H1 (cell line): ENCODE measurements around the gene ROR1. TPM values are rescaled to one million over a fixed set of nuclear protein-coding genes. Genes with fewer than 3 reads are reported as not detected.

ENCODE experiments used
- CTCF ChIA-PET: fragments of 300-600 bp; sonication (Branson Sonifier 250); formaldehyde crosslinking; loops from one replicate; lab custom pipeline; 2021; ENCODE audit not compliant: partially characterized antibody; lab: Charles Lee
- POLR2A ChIA-PET: fragments of 300-600 bp; sonication (Branson Sonifier 250); formaldehyde crosslinking; loops from one replicate; lab custom pipeline; 2021; ENCODE audit warnings: inconsistent platforms; ENCODE audit not compliant: partially characterized antibody; lab: Charles Lee
- DNase-seq, 2 experiments: peaks; one replicate each; pipeline versions ENCODE4 v3.0.0 to v3.0.0-alpha.2; 2010 to 2022; ENCODE audit warnings: low spot score in 2 of 2, low read depth in 1 of 2, mixed read lengths in 1 of 2
- FAIRE-seq: peaks from 2 replicates; lab custom pipeline; 2011; peaks lifted over from hg19 to GRCh38; lab: Jason Lieb, UNC
- H2AFZ ChIP-seq: 2 replicates; pipeline ENCODE4 v1.8.1; 2012; ENCODE audit warnings: low read length, inconsistent platforms
- H2AK5ac ChIP-seq: 2 replicates; pipeline ENCODE4 v1.6.1; 2013; ENCODE audit warnings: low read depth, low read length
- H2BK120ac ChIP-seq: replicated peaks from 2 replicates; pipeline ENCODE3; 2013; ENCODE audit warnings: low read depth, low read length, inconsistent platforms
- H2BK12ac ChIP-seq: 2 replicates; pipeline ENCODE4 v1.6.1; 2013; ENCODE audit warnings: low read depth, low read length
- H2BK15ac ChIP-seq: 2 replicates; pipeline ENCODE4 v1.6.1; 2013; ENCODE audit warnings: low read length
- H2BK20ac ChIP-seq: 2 replicates; pipeline ENCODE4 v1.6.1; 2013; ENCODE audit warnings: low read length
- H2BK5ac ChIP-seq: 2 replicates; pipeline ENCODE4 v1.6.1; 2013; ENCODE audit warnings: low read depth, low read length
- H3K14ac ChIP-seq: 2 replicates; pipeline ENCODE4 v1.6.1; 2013; ENCODE audit warnings: inconsistent platforms; ENCODE audit not compliant: insufficient read length
- H3K18ac ChIP-seq: 2 replicates; pipeline ENCODE4 v1.6.1; 2013; ENCODE audit warnings: low read length; ENCODE audit errors: extremely low read depth
- H3K23ac ChIP-seq: 2 replicates; pipeline ENCODE4 v1.6.1; 2013; ENCODE audit warnings: inconsistent platforms; ENCODE audit not compliant: insufficient read length
- H3K23me2 ChIP-seq: 2 replicates; pipeline ENCODE4 v1.6.1; 2013; ENCODE audit warnings: low read depth, low read length
- H3K27ac ChIP-seq: 2 replicates; pipeline ENCODE4 v1.6.1; 2011; ENCODE audit warnings: low read depth, low read length, inconsistent platforms
- H3K27me3 ChIP-seq, 4 experiments: replicated peaks in 1 of 4; 1 replicate in 1 of 4; 2 replicates in 3 of 4; pipeline versions ENCODE4 v1.6.1 to v1.8.1; 2011 to 2013; ENCODE audit warnings: low read length in 3 of 4, mild to moderate bottlenecking in 3 of 4, inconsistent platforms in 2 of 4, mixed read lengths in 2 of 4, moderate library complexity in 1 of 4; ENCODE audit not compliant: control insufficient read depth in 3 of 4, insufficient read depth in 3 of 4; ENCODE audit errors: extremely low read depth in 1 of 4
- H3K36me3 ChIP-seq, 4 experiments: 2 replicates each; pipeline versions ENCODE4 v1.6.1 to v1.8.1; 2011 to 2013; ENCODE audit warnings: mild to moderate bottlenecking in 4 of 4, low read length in 3 of 4, moderate library complexity in 2 of 4, control low read depth in 1 of 4, inconsistent platforms in 1 of 4; ENCODE audit not compliant: insufficient read depth in 4 of 4, control insufficient read depth in 2 of 4
- H3K4ac ChIP-seq: replicated peaks from 2 replicates; pipeline ENCODE3; 2013; ENCODE audit warnings: low read length, low read depth, mixed read lengths, inconsistent platforms; ENCODE audit not compliant: insufficient read length
- H3K4me1 ChIP-seq, 4 experiments: replicated peaks in 1 of 4; 1 replicate in 1 of 4; 2 replicates in 3 of 4; pipeline versions ENCODE4 v1.6.1 to v1.8.1; 2011 to 2013; ENCODE audit warnings: low read length in 3 of 4, inconsistent platforms in 2 of 4, mixed read lengths in 1 of 4; ENCODE audit not compliant: insufficient read depth in 4 of 4, control insufficient read depth in 3 of 4
- H3K4me2 ChIP-seq, 2 experiments: 2 replicates each; pipeline versions ENCODE4 v1.6.1 to v1.8.1; 2011 to 2013; ENCODE audit warnings: low read depth in 2 of 2, low read length in 2 of 2, control low read depth in 1 of 2, inconsistent platforms in 1 of 2, mild to moderate bottlenecking in 1 of 2; ENCODE audit not compliant: insufficient read depth in 1 of 2
- H3K4me3 ChIP-seq, 4 experiments: fragments of 200-600, 300-600 bp in 1 of 4; sonication (generic), shearing (Covaris generic), sonication (Bioruptor Twin) in 1 of 4; 2 replicates each; pipeline versions ENCODE4 v1.5.1 to v1.8.1; 2011 to 2016; ENCODE audit warnings: low read length in 4 of 4, low read depth in 3 of 4, control low read depth in 2 of 4, inconsistent platforms in 2 of 4, mild to moderate bottlenecking in 2 of 4, mixed read lengths in 1 of 4, moderate library complexity in 1 of 4; ENCODE audit not compliant: insufficient read depth in 2 of 4; ENCODE audit errors: extremely low read depth in 1 of 4
- H3K56ac ChIP-seq: replicated peaks from 2 replicates; pipeline ENCODE3; 2013; ENCODE audit warnings: low read depth, mild to moderate bottlenecking, mixed read lengths, low read length, inconsistent platforms; ENCODE audit not compliant: insufficient read length
- H3K79me1 ChIP-seq: 2 replicates; pipeline ENCODE4 v1.6.1; 2013; ENCODE audit warnings: low read depth, low read length, control low read depth
- H3K79me2 ChIP-seq, 2 experiments: 2 replicates each; pipeline versions ENCODE4 v1.6.1 to v1.8.1; 2012 to 2013; ENCODE audit warnings: low read length in 2 of 2, mild to moderate bottlenecking in 2 of 2, inconsistent platforms in 1 of 2; ENCODE audit not compliant: insufficient read depth in 2 of 2, control insufficient read depth in 1 of 2
- H3K9ac ChIP-seq, 4 experiments: replicated peaks in 1 of 4; 1 replicate in 1 of 4; 2 replicates in 3 of 4; pipeline versions ENCODE4 v1.6.1 to v1.8.1; 2011 to 2013; ENCODE audit warnings: low read depth in 3 of 4, low read length in 3 of 4, control low read depth in 2 of 4, mild to moderate bottlenecking in 2 of 4, moderate library complexity in 2 of 4, inconsistent platforms in 1 of 4; ENCODE audit errors: extremely low read depth in 1 of 4
- H3K9me3 ChIP-seq, 2 experiments: 2 replicates each; pipeline versions ENCODE4 v1.6.1 to v1.8.1; 2012 to 2013; ENCODE audit warnings: mild to moderate bottlenecking in 2 of 2, moderate library complexity in 2 of 2, control low read depth in 1 of 2, inconsistent platforms in 1 of 2, low read depth in 1 of 2, low read length in 1 of 2, mixed read lengths in 1 of 2; ENCODE audit not compliant: insufficient read depth in 2 of 2
- H4K20me1 ChIP-seq, 2 experiments: replicated peaks in 1 of 2; 2 replicates each; pipeline versions ENCODE3 to v1.8.1; 2011 to 2013; ENCODE audit warnings: inconsistent platforms in 2 of 2, low read length in 2 of 2, mild to moderate bottlenecking in 1 of 2; ENCODE audit not compliant: insufficient read depth in 2 of 2, control insufficient read depth in 1 of 2
- H4K5ac ChIP-seq: 2 replicates; pipeline ENCODE4 v1.6.1; 2013; ENCODE audit warnings: low read length, low read depth, mixed read lengths, inconsistent platforms; ENCODE audit not compliant: insufficient read length
- H4K8ac ChIP-seq: 2 replicates; pipeline ENCODE4 v1.8.0; 2013; ENCODE audit warnings: mild to moderate bottlenecking, moderate library complexity, low read length, inconsistent platforms; ENCODE audit not compliant: insufficient read depth; ENCODE audit errors: extremely low read depth
- H4K91ac ChIP-seq: replicated peaks from 2 replicates; pipeline ENCODE3; 2013; ENCODE audit warnings: low read length, mixed read lengths, inconsistent platforms; ENCODE audit not compliant: insufficient read length
- ATF2 ChIP-seq: IDR thresholded peaks from 2 replicates; pipeline ENCODE4 v1.6.1; 2012; ENCODE audit warnings: low read length, inconsistent platforms
- CHD1 ChIP-seq: IDR thresholded peaks from 2 replicates; pipeline ENCODE4 v1.6.1; 2012; ENCODE audit warnings: low read depth, low read length, improper control_type of control experiment
- EP300 ChIP-seq, 2 experiments: IDR thresholded peaks; 1 replicate in 1 of 2; 2 replicates in 1 of 2; pipeline ENCODE4 v1.6.1; 2011 to 2012; ENCODE audit warnings: low read depth in 2 of 2, low read length in 2 of 2, mild to moderate bottlenecking in 2 of 2, borderline replicate concordance in 1 of 2, inconsistent platforms in 1 of 2, moderate library complexity in 1 of 2
- FOSL1 ChIP-seq: IDR thresholded peaks from 2 replicates; pipeline ENCODE4 v1.6.1; 2011; ENCODE audit warnings: mild to moderate bottlenecking, low read depth, low read length, moderate library complexity; ENCODE audit not compliant: insufficient read depth
- POLR2AphosphoS5 ChIP-seq: IDR thresholded peaks from 2 replicates; pipeline ENCODE4 v1.6.1; 2011; ENCODE audit warnings: low read depth, low read length
- SAP30 ChIP-seq: fragments of 300-600 bp; sonication (generic); IDR thresholded peaks from 2 replicates; pipeline ENCODE4 v1.7.1; 2012; ENCODE audit warnings: low read length, moderate library complexity, mild to moderate bottlenecking, inconsistent platforms; ENCODE audit not compliant: insufficient read depth, insufficient replicate concordance
- polyA plus RNA-seq, 7 experiments: library from polyadenylated mRNA; depleted of rRNA in 3 of 7; stranded (reverse) in 5 of 7; unstranded in 2 of 7; fragments of >200 nt in 5 of 7; fragments of 200-250 nt in 2 of 7; gene quantifications; 1 replicate in 5 of 7; 2 replicates in 1 of 7; 4 replicates in 1 of 7; pipeline versions ENCODE4 v1.2.1 to v1.2.3, GENCODE V29; 2011 to 2013; ENCODE audit warnings: missing spikeins in 2 of 7, mixed read lengths in 2 of 7
- total RNA-seq: library from RNA; stranded (reverse); fragmentation: NEBNext Ultra II Directional; extraction: Animal tissue kit (Norgen Biotek cat#: 25700); gene quantifications from 2 replicates; pipeline ENCODE4 v1.2.1, GENCODE V29; 2021

ROR1 gene
- total and polyA plus RNA-seq, 2 of the 8 experiments (the other 6 are each of a cell fraction or from before 2014, with no cell fraction given) = 33.6 to 73.6 TPM

DNA sequence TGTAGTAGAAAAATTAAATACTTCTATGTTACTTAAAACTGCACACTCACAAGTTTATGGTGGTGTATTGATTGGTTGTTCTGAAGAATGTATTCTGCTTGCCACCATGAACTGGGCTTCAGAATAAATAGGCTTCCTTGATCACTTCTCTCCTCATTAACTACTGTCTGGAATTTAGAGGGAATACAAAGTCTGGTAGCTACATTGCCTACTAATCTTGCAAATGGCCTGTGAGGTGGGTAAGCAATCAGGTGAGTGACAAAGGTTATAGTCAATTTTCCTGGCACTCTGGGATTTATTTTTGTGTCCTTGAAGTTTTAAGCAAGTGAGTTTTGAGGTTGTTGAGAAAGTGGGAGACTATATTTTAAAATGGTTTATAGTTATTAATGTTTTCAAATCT lies 101.8 kb downstream of the ROR1 start:
- H3K4me2 ChIP-seq = no peak overlapping the region
- no peak overlapping the region for H4K8ac ChIP-seq
- no peak overlapping the region for H2BK5ac ChIP-seq
- CTCF ChIA-PET = interaction anchor here (0.5 kb wide), 1 partner anchor 42 kb away, joined by 5 read pairs; no protein-coding TSS in a partner anchor
- H2BK20ac ChIP-seq = no peak overlapping the region
- H3K79me2 ChIP-seq = peaks cover 15 to 100% of the 10 kb centered on the region in 2 experiments; a peak in 3 of 4 replicates
- no peak overlapping the region for H2AK5ac ChIP-seq
- H3K27me3 ChIP-seq = no peaks in the 10 kb centered on the region
- peaks cover 0 to 16% (median 8%) of the 10 kb centered on the region in 4 experiments; a peak in 5 of 7 replicates for H3K4me1 ChIP-seq
- no peak overlapping the region for H2AFZ ChIP-seq
- H3K9ac ChIP-seq = no peak overlapping the region
- H4K20me1 ChIP-seq = peaks cover 10% of the 10 kb centered on the region in 2 experiments
- H3K4me3 ChIP-seq = no peak overlapping the region
- POLR2A ChIA-PET = interaction anchor here (1.2 kb wide), 1 partner anchor 12 kb away, joined by 3 read pairs; no protein-coding TSS in a partner anchor
- no peak overlapping the region for H3K27ac ChIP-seq
- H2BK12ac ChIP-seq = no peak overlapping the region
- FAIRE-seq (no peak), DNase-seq (no peak)
- H3K56ac ChIP-seq = no peak overlapping the region
- H3K23ac ChIP-seq = no peak overlapping the region
- no peak overlapping the region for H2BK120ac ChIP-seq
- H3K18ac ChIP-seq = no peak overlapping the region
- no peaks in the 10 kb centered on the region for H3K9me3 ChIP-seq
- H2BK15ac ChIP-seq = no peak overlapping the region
- peaks cover 1% of the 10 kb centered on the region; the same call in 1 of the 2 replicates for H3K23me2 ChIP-seq
- no peaks in the 10 kb centered on the region for H3K36me3 ChIP-seq
- no peak overlapping the region for H4K5ac ChIP-seq
- H3K4ac ChIP-seq = no peak overlapping the region
- H3K14ac ChIP-seq = no peak overlapping the region
- peaks cover 10% of the 10 kb centered on the region for H3K79me1 ChIP-seq
- TF ChIP-seq ATF2 (no peak), EP300 (IDR thresholded peaks at IDR 0.05; ENCODE audit: borderline replicate concordance in 1 of 2, low read depth in 2 of 2, low read length in 2 of 2) (no peak), SAP30 (no peak), FOSL1 (no peak), POLR2AphosphoS5 (no peak), CHD1 (no peak)
- H4K91ac ChIP-seq = no peak overlapping the region
